Omental fat pad (tissue), 4 donors: ENCODE measurements around the gene CTNND2. TPM values are rescaled to one million over a fixed set of nuclear protein-coding genes. Genes with fewer than 3 reads are reported as not detected.
"Not testable (repeated sequence)": the region's sequence is repeated elsewhere in the genome, so short reads cannot be mapped to it uniquely, and the experiment has no call there.

Experiments used
- ATAC-seq: fragments of 150-250 bp; one replicate; pipeline ENCODE4 v1.9.1; 2016; ENCODE audit warnings: mild to moderate bottlenecking, moderate library complexity; ENCODE audit not compliant: low FRiP score
- DNase-seq: peaks from one replicate; pipeline ENCODE4 v3.0.0-alpha.2; 2019; ENCODE audit warnings: low spot score
- CTCF ChIP-seq, 3 donors: fragments of 450-650 bp; IDR thresholded peaks; one replicate each; pipeline ENCODE4 v1.5.1; 2016 to 2017; ENCODE audit warnings: antibody characterized with exemption in 3 of 3, mild to moderate bottlenecking in 3 of 3, moderate library complexity in 2 of 3
- total RNA-seq, 4 donors: library from RNA; depleted of rRNA; stranded (reverse); fragments of >200 nt; gene quantifications; one replicate each; pipeline ENCODE4 v1.1.0, GENCODE V29; 2016

CTNND2 gene
- total RNA-seq, 4 donors from 2014 or later: 0.16 to 1.3 (median 0.64) TPM

- ATAC-seq (peak; percentile 75), DNase-seq (no peak)
- TF ChIP-seq CTCF (IDR thresholded peaks at IDR 0.05): no peak
Measured at GRCh38 chr5:11319836-11320580, 584.2 kb downstream of the CTNND2 start.

GRCh38 chr5:11313694-11314093, 590.6 kb downstream of the CTNND2 start:
- not testable (repeated sequence) for DNase-seq

GRCh38 chr5:11311731-11312130, 592.5 kb downstream of the CTNND2 start:
- ATAC-seq: no peak
- DNase-seq: no peak
- TF ChIP-seq CTCF (IDR thresholded peaks at IDR 0.05): no peak

More at GRCh38 chr5:11313694-11314093, 590.6 kb downstream of the CTNND2 start:
- not testable (repeated sequence) for ATAC-seq

GRCh38 chr5:11311272-11311671, 593.0 kb downstream of the CTNND2 start:
- DNase-seq (no peak), ATAC-seq (no peak)
- TF ChIP-seq CTCF (IDR thresholded peaks at IDR 0.05): no peak

- TF ChIP-seq CTCF (IDR thresholded peaks at IDR 0.05): no peak
- DNase-seq (no peak), ATAC-seq (no peak)
Measured at GRCh38 chr5:11310158-11310557, 594.1 kb downstream of the CTNND2 start.

- ATAC-seq: no peak
- no peak for TF ChIP-seq CTCF (IDR thresholded peaks at IDR 0.05)
- DNase-seq: no peak
Measured at GRCh38 chr5:11306365-11306764, 597.9 kb downstream of the CTNND2 start.

- no peak for ATAC-seq
- TF ChIP-seq CTCF (IDR thresholded peaks at IDR 0.05): no peak
- no peak for DNase-seq
Measured at GRCh38 chr5:11305245-11305644, 599.0 kb downstream of the CTNND2 start.
